ENCODE measurements around the gene KLHDC7B.
A peak's percentile ranks its signal among the peaks of the same experiment; 100 is the strongest.

Gene KLHDC7B

GRCh38 chr22:50579752-50580151, 34.1 kb downstream of the KLHDC7B start:
- no peak overlapping the region for H3K27ac ChIP-seq
- TF ChIP-seq CTCF (conservative IDR thresholded peaks at IDR 0.05) (no peak), ZFX (IDR thresholded peaks at IDR 0.05) (no peak)

GRCh38 chr22:50581031-50581949, 35.6 kb downstream of the KLHDC7B start:
- peak overlapping the region; percentile 90 for H3K27ac ChIP-seq
- TF ChIP-seq ZFX (IDR thresholded peaks at IDR 0.05) = no peak
- TF ChIP-seq CTCF (conservative IDR thresholded peaks at IDR 0.05) = no peak

- TF ChIP-seq ZFX (IDR thresholded peaks at IDR 0.05) (peak; percentile 86; the same call in 1 of the 2 replicates), CTCF (conservative IDR thresholded peaks at IDR 0.05) (no peak)
- peak overlapping the region; percentile 90 for H3K27ac ChIP-seq
Observed at GRCh38 chr22:50581950-50582492, 36.3 kb downstream of the KLHDC7B start.

- peak within 1 kb of the TSS; percentile 90 for H3K27ac ChIP-seq
- TF ChIP-seq CTCF (conservative IDR thresholded peaks at IDR 0.05) (no peak), ZFX (IDR thresholded peaks at IDR 0.05) (peak; percentile 24; the same call in 1 of the 2 replicates)
Observed at GRCh38 chr22:50582493-50583293, 37.0 kb downstream of the KLHDC7B start, which contains the start of gene CHKB. TSS of gene CHKB (minus strand) at chr22:50582849. CDS start at chr22:50582781, 68 bp downstream.

- H3K27ac ChIP-seq = peak overlapping the region; percentile 90
- TF ChIP-seq CTCF (conservative IDR thresholded peaks at IDR 0.05) (no peak), ZFX (IDR thresholded peaks at IDR 0.05) (peak; percentile 92)
Observed at GRCh38 chr22:50583294-50583861, 37.7 kb downstream of the KLHDC7B start.

- no peak overlapping the region for H3K27ac ChIP-seq
- no peak for TF ChIP-seq CTCF (conservative IDR thresholded peaks at IDR 0.05)
- no peak for TF ChIP-seq ZFX (IDR thresholded peaks at IDR 0.05)
Observed at GRCh38 chr22:50584106-50585096, 38.7 kb downstream of the KLHDC7B start.

All from C4-2B (cell line).